HEK293T (cell line): ENCODE measurements around the gene TCAP.

ENCODE experiments used
- CTCF ChIA-PET: fragments of 350-600 bp; formaldehyde crosslinking; extraction: SDS; loops from one replicate; lab custom pipeline; 2021; ENCODE audit warnings: antibody characterized with exemption, inconsistent platforms; lab: Yijun Ruan, JAX
- POLR2A ChIA-PET: fragments of 350-600 bp; formaldehyde crosslinking; extraction: SDS; loops from one replicate; lab custom pipeline; 2020; ENCODE audit warnings: antibody characterized with exemption, inconsistent platforms; lab: Yijun Ruan, JAX
- DNase-seq: peaks from one replicate; pipeline ENCODE4 v3.0.0; 2012; ENCODE audit warnings: mixed read lengths; ENCODE audit errors: extremely low spot score
- ARNT ChIP-seq: fragments of 450-650 bp; IDR thresholded peaks from 2 replicates; pipeline ENCODE4 v1.6.1; 2017; ENCODE audit warnings: mild to moderate bottlenecking
- BHLHE40 ChIP-seq: fragments of 450-650 bp; IDR thresholded peaks from 2 replicates; pipeline ENCODE4 v1.6.1; 2016; ENCODE audit warnings: mild to moderate bottlenecking, moderate library complexity, borderline replicate concordance
- CTBP1 ChIP-seq: fragments of 450-650 bp; IDR thresholded peaks from 2 replicates; pipeline ENCODE4 v1.6.1; 2016; ENCODE audit warnings: borderline replicate concordance
- ELF4 ChIP-seq: fragments of 450-650 bp; IDR thresholded peaks from 2 replicates; pipeline ENCODE4 v1.6.1; 2017; ENCODE audit warnings: antibody characterized with exemption
- FOXA1 ChIP-seq: fragments of 450-650 bp; IDR thresholded peaks from 2 replicates; pipeline ENCODE4 v1.6.1; 2016; ENCODE audit warnings: mild to moderate bottlenecking
- FOXK2 ChIP-seq: fragments of 450-650 bp; IDR thresholded peaks from 2 replicates; pipeline ENCODE4 v1.6.1; 2016; ENCODE audit warnings: mild to moderate bottlenecking
- HDGF ChIP-seq: fragments of 450-650 bp; IDR thresholded peaks from 2 replicates; pipeline ENCODE4 v1.6.1; 2017; ENCODE audit warnings: antibody characterized with exemption, borderline replicate concordance
- LEF1 ChIP-seq: fragments of 450-650 bp; IDR thresholded peaks from 2 replicates; pipeline ENCODE4 v1.6.1; 2017; ENCODE audit warnings: mild to moderate bottlenecking, borderline replicate concordance
- NFRKB ChIP-seq: fragments of 450-650 bp; IDR thresholded peaks from 2 replicates; pipeline ENCODE4 v1.6.1; 2016; ENCODE audit warnings: mild to moderate bottlenecking, moderate library complexity
- SP1 ChIP-seq: fragments of 450-650 bp; IDR thresholded peaks from 2 replicates; pipeline ENCODE4 v1.6.1; 2017
- SUZ12 ChIP-seq: fragments of 450-650 bp; IDR thresholded peaks from 2 replicates; pipeline ENCODE4 v1.6.1; 2016; ENCODE audit warnings: mild to moderate bottlenecking
- TARDBP ChIP-seq: fragments of 450-650 bp; IDR thresholded peaks from 2 replicates; pipeline ENCODE4 v1.6.1; 2016
- TF ChIP-seq, protein P1 (sequence below): fragments of 450-650 bp; IDR thresholded peaks from 2 replicates; pipeline ENCODE4 v1.6.1; 2016

TCAP gene

DNA sequence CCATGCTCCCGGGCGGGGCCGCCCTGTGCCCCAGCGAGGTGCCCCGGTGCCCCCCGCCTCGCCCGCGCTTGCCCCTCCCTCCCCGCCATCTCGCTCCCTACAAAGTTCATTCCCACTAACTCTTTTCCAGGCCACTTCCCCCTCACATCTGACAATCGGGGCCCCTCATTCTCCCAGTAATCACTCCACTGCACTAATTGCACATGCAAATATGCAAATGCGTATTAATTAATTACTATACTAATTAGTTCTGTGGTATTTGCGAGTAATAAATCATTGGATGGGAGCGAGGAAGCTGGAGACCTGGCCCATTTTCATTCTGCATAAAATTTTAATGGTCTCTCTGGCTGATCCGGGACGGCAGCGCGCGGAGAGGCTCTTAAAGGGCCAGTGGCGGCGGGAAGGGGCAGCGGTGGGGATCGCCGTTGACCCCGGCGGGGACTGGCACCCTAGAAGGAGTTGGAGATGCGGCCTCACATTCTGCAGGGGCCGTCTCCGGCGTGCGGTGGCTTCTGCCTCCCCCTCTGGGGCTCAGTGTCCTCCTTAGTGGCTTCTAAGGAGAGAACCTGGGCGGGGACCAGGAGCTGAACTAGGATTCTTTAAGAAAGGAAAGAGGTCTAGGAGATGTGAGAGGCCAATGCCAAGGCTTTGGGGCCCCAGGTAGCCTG, 46.8 kb upstream of the TCAP start:
- no peak for DNase-seq
- POLR2A ChIA-PET: interaction anchor here (1.0 to 1.6 kb wide), 6 partner anchors 14 to 418 kb away, joined by 3 to 4 read pairs (median 3); partner anchors contain the start of genes ERBB2 and RPL19
- TF ChIP-seq, protein P1, sequence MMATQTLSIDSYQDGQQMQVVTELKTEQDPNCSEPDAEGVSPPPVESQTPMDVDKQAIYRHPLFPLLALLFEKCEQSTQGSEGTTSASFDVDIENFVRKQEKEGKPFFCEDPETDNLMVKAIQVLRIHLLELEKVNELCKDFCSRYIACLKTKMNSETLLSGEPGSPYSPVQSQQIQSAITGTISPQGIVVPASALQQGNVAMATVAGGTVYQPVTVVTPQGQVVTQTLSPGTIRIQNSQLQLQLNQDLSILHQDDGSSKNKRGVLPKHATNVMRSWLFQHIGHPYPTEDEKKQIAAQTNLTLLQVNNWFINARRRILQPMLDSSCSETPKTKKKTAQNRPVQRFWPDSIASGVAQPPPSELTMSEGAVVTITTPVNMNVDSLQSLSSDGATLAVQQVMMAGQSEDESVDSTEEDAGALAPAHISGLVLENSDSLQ: peak; percentile 47; the same call in 1 of the 2 replicates
- TF ChIP-seq TARDBP (no peak), CTBP1 (no peak), LEF1 (no peak)
- CTCF ChIA-PET: interaction anchor here (0.9 to 7.6 kb wide), 4 partner anchors 15 to 454 kb away, joined by 3 to 80 read pairs (median 40); partner anchors contain the start of gene PNMT

DNA sequence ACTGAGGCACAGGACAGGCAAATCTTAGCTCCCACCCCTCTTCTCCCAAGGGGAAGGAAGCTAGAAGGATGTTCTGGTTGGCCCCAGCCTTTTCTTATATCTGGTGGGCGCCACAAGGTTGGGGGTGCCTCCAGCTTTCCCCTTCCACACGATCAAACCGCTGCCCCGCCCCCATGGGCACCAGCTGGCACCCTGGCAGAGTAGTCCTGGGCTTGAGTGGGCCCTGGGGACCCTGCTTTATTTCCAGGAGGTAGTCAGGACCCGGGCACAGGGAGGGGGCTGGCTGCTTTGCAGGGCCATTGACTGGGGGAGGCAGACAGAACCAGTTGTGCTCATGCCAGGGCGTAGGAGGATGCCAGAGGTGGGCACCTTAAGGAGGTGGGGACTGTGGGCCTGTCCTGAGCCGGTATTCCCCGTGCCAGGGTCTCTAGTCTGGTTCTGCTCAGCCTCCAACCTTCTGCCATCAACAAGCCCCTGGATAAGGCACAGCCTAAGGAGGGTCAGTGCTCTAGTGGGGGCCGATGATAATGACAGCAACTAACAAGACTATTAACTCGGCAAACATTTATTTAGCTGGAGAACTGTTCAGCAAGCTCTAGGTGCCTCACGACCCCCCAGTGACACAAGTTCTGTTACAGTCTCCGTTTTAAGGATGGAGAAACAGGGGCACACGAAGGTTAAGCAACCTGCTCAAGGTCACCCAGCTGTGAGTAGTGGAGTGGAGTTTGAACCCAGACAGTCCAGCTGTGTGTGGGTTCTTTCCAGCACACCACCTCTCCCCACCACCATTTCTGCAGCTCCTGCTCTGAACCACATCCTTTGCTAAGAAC, 46.0 kb upstream of the TCAP start:
- TF ChIP-seq TARDBP (no peak), SUZ12 (no peak), ELF4 (no peak)
- TF ChIP-seq, protein P1: no peak
- no peak for DNase-seq
- ChIA-PET CTCF (interaction anchor here (0.9 to 7.6 kb wide), 4 partner anchors 14 to 455 kb away, joined by 3 to 80 read pairs (median 40); partner anchors contain the start of gene PNMT), POLR2A (interaction anchor here (1.0 to 1.6 kb wide), 6 partner anchors 14 to 419 kb away, joined by 3 to 4 read pairs (median 3); partner anchors contain the start of genes ERBB2 and RPL19)

DNA sequence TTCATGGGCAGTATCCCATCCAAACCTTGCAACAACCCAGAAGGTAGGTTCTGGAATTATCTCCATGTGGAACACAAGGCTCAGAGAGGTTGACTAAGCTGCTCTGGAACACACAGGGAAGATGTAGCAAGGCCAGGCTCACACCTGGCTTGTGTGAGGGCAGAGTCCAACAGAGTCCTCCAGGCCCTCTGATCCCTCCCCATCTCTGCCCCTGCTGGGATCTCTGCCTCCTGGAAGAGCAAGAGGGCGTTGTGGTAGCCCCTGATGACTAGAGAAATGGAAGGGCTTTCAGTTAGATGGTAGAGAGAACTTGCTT, 45.4 kb upstream of the TCAP start:
- ChIA-PET POLR2A (interaction anchor here (1.0 kb wide), 1 partner anchor 420 kb away, joined by 3 read pairs; the partner anchor contains the start of gene RPL19), CTCF (interaction anchor here (1.1 to 7.6 kb wide), 4 partner anchors 13 to 111 kb away, joined by 3 to 80 read pairs (median 40); partner anchors contain the start of gene PNMT)
- TF ChIP-seq CTBP1: no peak
- TF ChIP-seq FOXK2: no peak
- TF ChIP-seq NFRKB: no peak
- DNase-seq: no peak

DNA sequence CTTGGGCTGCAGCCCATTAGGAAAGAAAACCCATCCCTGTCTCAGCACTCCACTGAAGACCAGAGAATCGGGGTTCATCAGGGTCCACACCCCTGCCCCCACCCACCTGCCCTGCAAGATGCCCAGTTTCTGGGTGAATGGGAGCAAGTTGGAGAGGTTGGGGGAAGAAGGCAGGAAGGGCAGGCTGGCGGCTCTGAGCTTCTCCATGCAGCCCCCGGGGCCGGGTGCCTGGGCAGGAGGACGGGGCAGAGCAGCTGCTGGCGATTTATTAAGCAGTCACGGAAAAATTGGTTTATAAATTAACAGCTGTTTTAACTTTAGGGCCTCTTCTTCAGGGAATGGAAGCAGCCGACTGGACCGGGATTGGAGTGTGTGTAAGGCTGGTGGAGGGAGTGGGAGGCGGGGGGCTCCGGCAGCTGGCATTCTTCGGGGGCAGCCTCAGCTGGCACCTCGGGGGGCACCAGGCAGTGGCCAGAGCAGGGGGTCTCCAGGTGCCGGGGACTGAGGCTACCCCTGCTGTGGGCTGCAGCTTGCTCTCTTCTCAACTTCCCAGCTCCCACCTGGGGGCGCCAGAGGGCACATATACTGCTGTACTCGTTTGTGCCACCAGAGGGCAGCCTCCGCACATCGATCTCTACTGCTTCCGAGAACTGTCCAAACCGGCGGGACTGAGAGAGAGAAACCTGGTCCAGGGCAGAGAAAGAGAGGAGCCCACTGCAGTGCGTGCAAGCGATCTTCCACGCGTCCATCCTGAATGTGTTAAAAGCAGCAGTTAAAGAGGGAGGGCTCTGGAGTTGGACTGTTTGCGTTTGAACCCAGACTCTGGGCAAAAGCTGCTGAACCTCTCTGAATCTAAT, 43.4 kb upstream of the TCAP start:
- ChIA-PET POLR2A (interaction anchor here (0.8 to 1.2 kb wide), 4 partner anchors 15 to 133 kb away, joined by 3 to 6 read pairs (median 4); partner anchors contain the start of genes ERBB2, PGAP3 and STARD3), CTCF (interaction anchor here (0.6 to 7.6 kb wide), 42 partner anchors 10 to 386 kb away, joined by 3 to 80 read pairs (median 5); partner anchors contain the start of genes ERBB2, FBXL20, MIEN1 and PGAP3)
- TF ChIP-seq NFRKB (no peak), FOXA1 (no peak), HDGF (no peak), LEF1 (no peak)
- TF ChIP-seq, protein P1: no peak
- DNase-seq: peak; percentile 74

DNA sequence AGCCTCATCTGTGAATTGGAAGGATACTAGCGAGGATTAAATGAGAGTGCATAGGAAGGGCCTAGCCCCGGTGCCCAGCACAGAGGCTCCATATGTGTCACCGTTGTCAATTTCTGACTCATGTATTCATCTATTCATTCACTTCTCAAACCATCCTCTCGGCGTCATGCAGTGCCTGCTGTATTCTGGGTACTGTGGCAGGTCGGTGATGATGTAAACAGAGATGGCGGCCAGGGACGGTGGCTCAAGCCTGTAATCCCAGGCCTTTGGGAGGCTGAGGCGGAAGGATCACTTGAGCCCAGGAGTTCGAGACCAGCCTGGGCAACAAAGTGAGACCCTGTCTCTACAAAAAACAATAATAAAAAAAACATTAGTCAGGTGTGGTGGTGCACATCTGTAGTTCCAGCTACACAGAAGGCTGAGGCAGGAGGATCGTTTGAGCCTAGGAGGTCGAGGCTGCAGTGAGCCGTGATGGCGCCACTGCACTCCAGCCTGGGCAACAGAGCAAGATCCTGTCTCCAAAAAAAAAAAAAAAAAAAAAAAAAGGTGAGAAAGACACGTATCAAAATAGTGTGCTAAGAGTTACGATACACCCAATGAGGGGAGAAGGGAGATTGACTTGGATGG, 42.7 kb upstream of the TCAP start:
- CTCF ChIA-PET: interaction anchor here (0.6 to 7.6 kb wide), 19 partner anchors 11 to 355 kb away, joined by 3 to 80 read pairs (median 6); partner anchors contain the start of genes ERBB2, MIEN1, PGAP3 and PNMT
- TF ChIP-seq ELF4 (no peak), SP1 (no peak), ARNT (no peak)
- POLR2A ChIA-PET: interaction anchor here (1.2 kb wide), 1 partner anchor 133 kb away, joined by 5 read pairs; no protein-coding TSS in a partner anchor
- DNase-seq: no peak

DNA sequence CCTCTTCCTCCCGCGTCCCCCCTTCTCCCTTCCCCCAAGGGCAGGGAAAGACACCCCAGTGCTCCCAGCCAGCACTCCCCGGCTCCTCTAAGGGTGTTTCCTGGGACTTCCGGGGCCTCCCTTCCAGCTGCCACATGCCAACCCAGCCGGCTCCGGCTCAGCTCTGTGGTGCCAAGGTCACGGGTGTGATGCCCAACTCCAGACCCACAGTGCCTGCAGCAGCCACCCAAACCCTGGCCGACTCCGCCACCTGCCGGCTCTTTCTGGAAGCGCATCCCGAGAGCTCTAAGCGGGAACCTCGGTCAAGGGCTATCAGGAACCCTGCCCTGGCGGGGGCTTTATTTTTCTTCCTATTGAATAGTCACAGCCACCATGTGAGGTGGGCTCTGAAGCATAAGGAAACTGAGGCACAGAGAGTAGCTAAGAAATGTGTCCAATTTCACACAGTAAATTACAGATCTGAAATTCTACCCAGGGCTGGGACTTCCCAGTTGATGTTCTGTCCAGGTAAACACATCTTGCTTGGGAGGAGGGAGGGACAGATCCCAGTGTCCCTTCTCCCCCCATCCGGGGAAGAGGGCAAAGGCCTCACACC, 41.7 kb upstream of the TCAP start:
- no peak for TF ChIP-seq LEF1
- TF ChIP-seq, protein P1: no peak
- TF ChIP-seq FOXA1: no peak
- TF ChIP-seq BHLHE40: no peak
- TF ChIP-seq NFRKB: no peak
- DNase-seq: peak; percentile 68
- CTCF ChIA-PET: interaction anchor here (0.6 to 7.6 kb wide), 19 partner anchors 9 to 354 kb away, joined by 3 to 80 read pairs (median 3); partner anchors contain the start of genes PGAP3, PNMT, STARD3 and TCAP
- POLR2A ChIA-PET: interaction anchor here (0.7 to 1.1 kb wide), 2 partner anchors 10 to 76 kb away, joined by 3 to 5 read pairs; no protein-coding TSS in a partner anchor
